GM21447 (cell line): ENCODE measurements around the gene ATP6V1C2.
A peak's percentile ranks its signal among the peaks of the same experiment; 100 is the strongest.

Experiments
- ATAC-seq: cut with Tn5 transposase; IDR thresholded peaks from one replicate; pipeline ENCODE4 v1.9.1; 2021; ENCODE audit not compliant: unreplicated experiment

The ATP6V1C2 gene

DNA sequence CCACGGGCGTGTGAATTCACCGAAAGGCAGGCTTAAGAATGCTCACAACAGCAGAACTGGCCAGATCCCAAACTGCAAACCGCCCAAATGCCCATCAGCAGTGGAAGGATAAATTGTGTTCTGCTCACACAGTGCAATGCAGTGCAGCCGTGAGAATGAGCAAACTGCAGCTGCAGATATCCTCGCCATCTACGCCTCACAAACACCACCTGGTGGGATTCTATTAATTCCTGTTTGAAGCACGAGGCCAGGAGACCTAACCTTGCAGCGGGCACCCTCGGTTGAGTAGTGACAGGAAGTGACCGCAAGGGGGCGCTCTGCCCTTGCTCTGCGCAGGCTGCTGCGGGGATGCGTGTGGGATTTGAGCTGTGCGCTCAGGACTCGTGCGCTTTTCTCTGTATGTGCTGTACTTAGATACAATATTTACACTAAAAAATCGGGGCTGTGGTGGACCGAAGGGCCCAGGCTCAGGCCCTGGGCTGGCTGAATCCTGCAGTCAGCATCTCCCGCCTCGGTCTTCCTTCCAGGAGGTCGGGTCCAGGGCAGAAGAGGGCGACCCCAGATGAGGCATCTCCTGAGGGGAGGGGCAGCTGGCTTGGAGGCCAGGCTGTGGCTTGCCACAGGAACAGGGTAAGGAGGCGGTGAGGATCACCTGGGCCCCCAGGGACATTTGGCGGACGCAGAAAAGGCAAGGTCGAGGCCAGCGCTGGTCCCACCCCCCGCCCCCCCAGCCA, 110.9 kb downstream of the ATP6V1C2 start:
- peak; percentile 86 for ATAC-seq

DNA sequence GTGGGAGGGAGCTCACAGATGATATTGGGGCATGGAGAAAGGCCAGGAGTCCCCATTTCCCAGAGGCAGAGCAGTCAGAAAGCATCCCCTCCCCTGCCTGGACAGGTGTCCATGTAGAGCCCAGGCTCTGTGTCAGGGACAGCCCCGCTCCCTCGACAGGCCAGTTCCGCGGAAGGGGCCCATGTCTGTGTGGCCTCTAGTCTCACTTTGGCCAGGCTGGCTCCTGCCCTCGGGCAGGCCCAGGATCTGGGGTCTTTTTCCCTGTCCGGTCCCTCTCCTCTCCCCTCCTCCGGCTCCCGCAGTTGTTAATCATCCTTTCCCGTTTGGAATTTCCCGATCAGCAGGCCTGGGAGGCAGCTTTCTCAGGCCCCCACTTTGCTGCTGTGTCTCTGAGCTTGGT, 111.6 kb downstream of the ATP6V1C2 start:
- no peak for ATAC-seq

DNA sequence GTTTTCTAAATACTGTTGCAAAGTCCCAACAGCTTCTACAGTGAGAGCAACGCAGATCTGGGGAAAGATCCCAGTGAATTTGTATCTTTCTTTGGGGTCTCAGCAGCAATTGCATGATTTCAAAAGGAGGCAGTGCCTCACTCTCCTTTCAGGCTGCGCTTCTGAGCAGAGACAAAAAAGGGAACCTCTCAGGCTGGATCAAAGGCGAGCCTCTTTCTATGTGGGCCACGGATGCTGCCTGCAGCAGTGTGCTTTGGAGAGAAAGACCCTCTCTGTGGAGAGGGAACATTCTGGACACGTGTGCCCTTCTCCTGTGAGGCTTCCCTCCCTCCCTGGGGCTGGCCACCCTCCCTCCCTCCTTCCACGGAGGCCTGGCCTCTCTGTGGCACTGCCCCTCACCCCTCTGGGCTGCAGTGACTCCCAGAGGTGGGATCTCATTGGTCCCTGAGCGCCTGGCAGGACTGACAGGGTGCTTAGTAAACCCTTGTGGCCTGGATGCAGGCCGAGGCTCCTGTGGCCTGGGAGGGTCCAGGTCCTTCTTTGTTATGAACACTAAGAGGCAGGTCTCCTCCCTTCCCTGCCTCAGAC, 112.7 kb downstream of the ATP6V1C2 start:
- ATAC-seq: no peak
